GM12874 (cell line): ENCODE results near the gene JOSD1.

Experiments used
- TF ChIP-seq, protein P1 (sequence below): IDR thresholded peaks from 2 replicates; pipeline ENCODE4 v1.5.1; 2011; ENCODE audit warnings: low read depth, mild to moderate bottlenecking, control low read depth, low read length, moderate library complexity; ENCODE audit not compliant: insufficient read depth

The JOSD1 gene

DNA sequence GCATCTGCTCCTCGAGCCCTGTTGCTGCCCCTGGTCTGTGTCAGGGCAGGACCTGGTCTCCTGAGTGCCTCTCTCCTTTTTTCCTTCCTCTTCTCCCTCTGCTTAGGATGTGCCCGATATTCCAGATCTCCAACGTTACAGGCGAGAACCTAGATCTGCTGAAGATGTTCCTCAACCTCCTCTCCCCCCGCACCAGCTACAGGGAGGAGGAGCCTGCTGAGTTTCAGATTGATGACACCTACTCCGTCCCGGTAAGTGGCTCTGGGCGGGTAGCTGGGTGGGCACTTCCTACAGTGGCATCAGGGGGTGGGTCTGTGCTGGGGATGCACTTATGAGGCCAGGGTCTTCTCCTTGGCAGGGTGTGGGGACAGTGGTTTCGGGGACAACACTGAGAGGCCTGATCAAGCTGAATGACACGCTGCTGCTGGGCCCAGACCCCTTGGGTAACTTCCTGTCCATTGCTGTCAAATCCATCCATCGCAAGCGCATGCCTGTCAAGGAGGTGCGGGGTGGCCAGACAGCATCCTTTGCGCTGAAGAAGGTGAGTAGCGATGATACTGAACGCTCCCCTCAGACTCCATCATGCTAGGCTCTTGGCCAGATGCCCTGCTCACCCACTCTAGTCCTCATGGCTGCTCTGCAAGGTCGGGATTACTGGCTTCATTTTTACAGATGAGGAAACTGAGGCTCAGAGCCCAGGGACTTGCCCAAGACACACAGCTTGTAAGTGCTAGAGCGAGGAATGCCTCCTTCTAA is 25.3 kb upstream of the JOSD1 start:
- TF ChIP-seq, protein P1, sequence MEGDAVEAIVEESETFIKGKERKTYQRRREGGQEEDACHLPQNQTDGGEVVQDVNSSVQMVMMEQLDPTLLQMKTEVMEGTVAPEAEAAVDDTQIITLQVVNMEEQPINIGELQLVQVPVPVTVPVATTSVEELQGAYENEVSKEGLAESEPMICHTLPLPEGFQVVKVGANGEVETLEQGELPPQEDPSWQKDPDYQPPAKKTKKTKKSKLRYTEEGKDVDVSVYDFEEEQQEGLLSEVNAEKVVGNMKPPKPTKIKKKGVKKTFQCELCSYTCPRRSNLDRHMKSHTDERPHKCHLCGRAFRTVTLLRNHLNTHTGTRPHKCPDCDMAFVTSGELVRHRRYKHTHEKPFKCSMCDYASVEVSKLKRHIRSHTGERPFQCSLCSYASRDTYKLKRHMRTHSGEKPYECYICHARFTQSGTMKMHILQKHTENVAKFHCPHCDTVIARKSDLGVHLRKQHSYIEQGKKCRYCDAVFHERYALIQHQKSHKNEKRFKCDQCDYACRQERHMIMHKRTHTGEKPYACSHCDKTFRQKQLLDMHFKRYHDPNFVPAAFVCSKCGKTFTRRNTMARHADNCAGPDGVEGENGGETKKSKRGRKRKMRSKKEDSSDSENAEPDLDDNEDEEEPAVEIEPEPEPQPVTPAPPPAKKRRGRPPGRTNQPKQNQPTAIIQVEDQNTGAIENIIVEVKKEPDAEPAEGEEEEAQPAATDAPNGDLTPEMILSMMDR, result no peak

DNA sequence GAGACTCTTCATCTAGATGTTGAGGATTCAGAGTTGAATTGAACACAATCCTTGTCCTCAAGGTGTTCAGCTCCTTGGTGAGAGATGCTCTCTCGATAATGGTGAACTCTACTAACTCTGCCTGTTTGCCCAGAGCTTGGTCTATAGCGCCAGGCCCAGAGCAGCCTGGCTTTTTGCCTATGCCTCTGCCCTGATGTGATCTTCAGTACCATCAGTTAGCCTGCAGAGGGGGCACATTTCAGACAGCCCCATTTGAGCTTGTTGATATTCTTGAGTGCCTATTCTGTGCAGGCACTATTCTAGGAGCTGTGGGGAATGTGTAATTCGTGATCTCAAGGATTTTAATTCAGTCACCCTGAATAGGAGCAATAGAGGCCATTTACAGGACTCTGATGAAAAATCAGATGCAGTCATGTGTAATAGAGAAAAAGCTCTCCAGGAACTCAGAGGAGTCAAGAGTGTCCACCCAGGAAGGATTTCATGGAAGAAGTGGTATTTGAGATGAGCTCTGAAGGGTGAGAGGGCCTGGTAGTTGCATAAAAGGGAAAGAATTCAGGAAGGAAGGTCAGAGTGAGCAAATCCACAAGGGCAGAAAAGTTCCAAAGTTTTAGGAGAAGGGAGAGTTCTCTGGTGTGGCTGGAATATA is 24.3 kb upstream of the JOSD1 start:
- TF ChIP-seq, protein P1, result peak; percentile 50

DNA sequence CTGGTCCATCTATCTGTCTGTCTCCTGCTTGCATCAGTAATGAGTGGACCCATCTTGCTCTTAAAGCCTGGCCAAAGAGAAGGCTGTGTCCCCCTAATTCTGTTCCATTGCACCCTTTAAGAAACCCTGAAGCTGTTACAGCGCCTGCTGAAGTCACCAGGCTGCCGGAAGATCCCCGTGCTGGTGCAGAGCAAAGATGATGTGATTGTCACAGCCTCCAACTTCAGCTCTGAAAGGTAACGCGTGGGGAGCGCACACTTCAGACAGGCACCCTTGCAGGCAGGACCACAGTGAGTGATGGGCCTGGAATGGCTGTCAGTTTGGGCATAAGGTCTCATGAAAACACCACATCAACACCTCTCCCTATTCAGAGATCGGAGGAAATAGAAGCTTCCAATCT is 23.4 kb upstream of the JOSD1 start:
- TF ChIP-seq, protein P1, result no peak

DNA sequence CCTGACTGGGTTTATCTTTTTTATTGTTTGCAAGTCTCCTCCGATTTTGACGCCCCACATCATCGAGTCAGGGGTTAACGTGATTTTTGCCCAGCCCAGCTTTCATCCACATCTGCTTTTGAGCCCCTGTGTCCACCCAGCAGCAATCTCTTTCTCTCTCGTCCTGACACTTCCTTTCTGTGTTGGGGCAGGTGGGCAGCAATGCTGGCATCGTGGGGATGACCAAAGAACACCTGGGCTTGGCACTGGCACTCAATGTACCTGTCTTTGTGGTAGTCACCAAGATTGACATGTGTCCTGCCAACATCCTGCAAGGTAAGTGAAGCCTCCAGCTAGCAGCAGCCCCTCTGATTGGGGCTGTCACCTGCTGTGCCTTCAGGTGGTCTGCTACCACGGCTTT is 20.8 kb upstream of the JOSD1 start:
- TF ChIP-seq, protein P1, result no peak

DNA sequence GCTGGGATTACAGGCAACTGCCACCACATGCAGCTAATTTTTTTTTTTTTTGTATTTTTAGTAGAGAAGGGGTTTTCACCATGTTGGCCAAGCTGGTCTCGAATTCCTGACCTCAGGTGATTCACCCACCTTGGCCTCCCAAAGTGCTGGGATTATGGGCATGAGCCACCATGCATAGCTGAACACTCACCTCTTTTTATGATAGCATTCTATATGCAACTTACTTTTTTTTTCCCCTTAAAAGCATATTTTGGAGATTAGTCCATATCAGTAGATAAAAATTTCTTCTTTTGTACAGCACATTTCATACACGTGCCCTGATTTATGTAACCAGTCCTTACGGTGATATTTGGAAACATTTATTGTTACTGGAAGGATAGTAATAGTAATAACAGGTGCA is 19.6 kb upstream of the JOSD1 start:
- TF ChIP-seq, protein P1, result no peak

DNA sequence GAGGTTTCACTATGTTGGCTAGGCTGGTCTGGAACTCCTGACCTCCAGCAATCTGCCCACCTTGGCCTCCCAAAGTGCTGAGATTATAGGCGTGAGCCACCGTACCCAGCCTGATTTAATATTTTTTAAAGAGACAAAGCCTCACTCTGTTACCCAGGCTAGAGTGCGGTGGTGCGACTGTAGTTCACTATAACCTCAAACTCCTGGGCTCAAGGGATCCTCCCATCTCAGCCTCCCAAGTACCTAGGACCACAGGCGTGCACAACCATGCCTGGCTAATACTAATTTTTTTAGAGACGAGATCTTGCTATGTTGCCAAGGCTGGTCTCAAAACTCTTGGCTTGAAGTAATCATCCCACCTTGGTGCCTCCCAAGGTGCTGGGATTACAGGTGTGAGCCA is 18.5 kb upstream of the JOSD1 start:
- TF ChIP-seq, protein P1, result no peak

DNA sequence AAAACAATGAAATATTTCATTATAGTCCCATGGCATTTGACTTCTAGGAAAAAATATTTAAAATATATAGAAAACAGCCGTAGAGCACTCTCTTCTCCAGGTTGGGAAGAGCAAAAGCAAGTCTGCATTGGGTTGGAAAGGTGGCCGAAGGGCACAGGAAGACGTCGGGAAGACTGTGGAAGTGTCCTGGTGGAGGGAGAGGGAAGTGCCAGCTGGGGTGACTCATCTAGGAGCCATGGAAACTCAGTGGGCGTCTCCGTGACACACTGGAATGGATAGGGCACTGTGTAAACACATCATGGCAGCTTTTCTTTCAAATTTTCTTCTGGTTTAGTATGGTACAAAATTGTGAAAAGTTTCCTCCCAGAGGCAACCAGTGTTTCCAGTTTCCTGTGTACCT is 17.7 kb upstream of the JOSD1 start:
- TF ChIP-seq, protein P1, result no peak
